PC-9 (cell line): ENCODE results near the gene TMEM214.

ENCODE experiments used
- EZH2 ChIP-seq: fragments of 200-600 bp; sonication (generic); IDR thresholded peaks from 2 replicates; pipeline ENCODE4 v1.8.0; 2017; ENCODE audit warnings: antibody characterized with exemption, low read depth
- TF ChIP-seq, protein P1 (sequence below): fragments of 200-600 bp; sonication (generic); conservative IDR thresholded peaks from 2 replicates; pipeline ENCODE4 v1.6.1; 2017; ENCODE audit warnings: mixed run types, antibody characterized with exemption, mild to moderate bottlenecking, moderate library complexity

DNA sequence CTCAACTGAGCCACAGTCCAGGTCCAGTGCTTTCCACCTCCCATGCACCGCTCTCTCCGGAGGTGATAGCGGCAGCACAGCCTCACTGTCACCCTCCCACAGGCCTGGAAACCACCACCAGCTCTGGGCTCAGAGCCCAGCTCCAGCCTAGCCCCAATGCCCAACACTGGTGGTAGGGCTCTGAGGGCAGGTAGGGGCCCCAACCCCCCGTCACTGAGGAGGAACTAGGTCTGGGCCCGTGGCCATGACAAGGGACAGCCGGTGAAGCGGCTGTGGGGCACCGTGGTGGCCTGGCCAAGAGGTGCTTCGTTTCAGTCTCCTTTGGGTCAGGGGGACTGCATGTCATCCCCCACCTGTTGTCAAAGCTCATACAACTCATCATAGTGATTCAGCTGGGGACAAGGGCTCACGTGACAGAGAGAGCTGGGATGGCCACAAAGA, 5.5 kb upstream of the TMEM214 start:
- TF ChIP-seq, protein P1, sequence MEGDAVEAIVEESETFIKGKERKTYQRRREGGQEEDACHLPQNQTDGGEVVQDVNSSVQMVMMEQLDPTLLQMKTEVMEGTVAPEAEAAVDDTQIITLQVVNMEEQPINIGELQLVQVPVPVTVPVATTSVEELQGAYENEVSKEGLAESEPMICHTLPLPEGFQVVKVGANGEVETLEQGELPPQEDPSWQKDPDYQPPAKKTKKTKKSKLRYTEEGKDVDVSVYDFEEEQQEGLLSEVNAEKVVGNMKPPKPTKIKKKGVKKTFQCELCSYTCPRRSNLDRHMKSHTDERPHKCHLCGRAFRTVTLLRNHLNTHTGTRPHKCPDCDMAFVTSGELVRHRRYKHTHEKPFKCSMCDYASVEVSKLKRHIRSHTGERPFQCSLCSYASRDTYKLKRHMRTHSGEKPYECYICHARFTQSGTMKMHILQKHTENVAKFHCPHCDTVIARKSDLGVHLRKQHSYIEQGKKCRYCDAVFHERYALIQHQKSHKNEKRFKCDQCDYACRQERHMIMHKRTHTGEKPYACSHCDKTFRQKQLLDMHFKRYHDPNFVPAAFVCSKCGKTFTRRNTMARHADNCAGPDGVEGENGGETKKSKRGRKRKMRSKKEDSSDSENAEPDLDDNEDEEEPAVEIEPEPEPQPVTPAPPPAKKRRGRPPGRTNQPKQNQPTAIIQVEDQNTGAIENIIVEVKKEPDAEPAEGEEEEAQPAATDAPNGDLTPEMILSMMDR: no peak
- TF ChIP-seq EZH2: no peak
